HG03565 (cell line): ENCODE results near the gene THOC7.

ENCODE experiments used
- ATAC-seq: cut with Tn5 transposase; IDR thresholded peaks from one replicate; pipeline ENCODE4 v1.9.1; 2021; ENCODE audit warnings: mild to moderate bottlenecking, moderate library complexity; ENCODE audit not compliant: unreplicated experiment

The THOC7 gene

GRCh38 chr3:63880653-63881052 is 17.0 kb upstream of the THOC7 start:
- no peak for ATAC-seq

- ATAC-seq, result no peak
Measured at GRCh38 chr3:63878394-63879060, 14.9 kb upstream of the THOC7 start.

- no peak for ATAC-seq
Measured at GRCh38 chr3:63877737-63878393, 14.3 kb upstream of the THOC7 start.

GRCh38 chr3:63876260-63876659 is 12.7 kb upstream of the THOC7 start:
- ATAC-seq, result no peak

- ATAC-seq, result no peak
Measured at GRCh38 chr3:63875510-63875909, 11.9 kb upstream of the THOC7 start.

- ATAC-seq, result no peak
Measured at GRCh38 chr3:63874769-63875168, 11.2 kb upstream of the THOC7 start.

- no peak for ATAC-seq
Measured at GRCh38 chr3:63872135-63872924, 8.7 kb upstream of the THOC7 start.

GRCh38 chr3:63870615-63871005 is 7.0 kb upstream of the THOC7 start:
- no peak for ATAC-seq

GRCh38 chr3:63869940-63870614 is 6.5 kb upstream of the THOC7 start:
- ATAC-seq, result no peak

- no peak for ATAC-seq
Measured at GRCh38 chr3:63867225-63867624, 3.6 kb upstream of the THOC7 start.

- no peak for ATAC-seq
Measured at GRCh38 chr3:63864965-63865327, 1.3 kb upstream of the THOC7 start.

GRCh38 chr3:63864008-63864964 is 681 bp upstream of the THOC7 start:
- ATAC-seq, result peak; percentile 28

- no peak for ATAC-seq
Measured at GRCh38 chr3:63862804-63863149, 828 bp downstream of the THOC7 start.

- no peak for ATAC-seq
Measured at GRCh38 chr3:63861306-63861705, 2.3 kb downstream of the THOC7 start.

- no peak for ATAC-seq
Measured at GRCh38 chr3:63860776-63861175, 2.8 kb downstream of the THOC7 start.

GRCh38 chr3:63857311-63857710 is 6.3 kb downstream of the THOC7 start:
- no peak for ATAC-seq

GRCh38 chr3:63855333-63855940 is 8.2 kb downstream of the THOC7 start:
- ATAC-seq, result no peak

GRCh38 chr3:63853106-63853505 is 10.5 kb downstream of the THOC7 start:
- no peak for ATAC-seq

GRCh38 chr3:63851287-63851686 is 12.3 kb downstream of the THOC7 start:
- no peak for ATAC-seq

GRCh38 chr3:63849175-63849574 is 14.4 kb downstream of the THOC7 start:
- ATAC-seq, result no peak
